GM12872 (cell line): Measurements from ENCODE around the gene RGS13.

ENCODE experiments used
- TF ChIP-seq, protein P1 (sequence below): IDR thresholded peaks from 3 replicates; pipeline ENCODE4 v1.5.1; 2011; ENCODE audit warnings: low read depth, mild to moderate bottlenecking, low read length, moderate library complexity; ENCODE audit not compliant: insufficient read depth

RGS13 gene

GRCh38 chr1:192658255-192658654 is 22.3 kb downstream of the RGS13 start:
- TF ChIP-seq, protein P1, sequence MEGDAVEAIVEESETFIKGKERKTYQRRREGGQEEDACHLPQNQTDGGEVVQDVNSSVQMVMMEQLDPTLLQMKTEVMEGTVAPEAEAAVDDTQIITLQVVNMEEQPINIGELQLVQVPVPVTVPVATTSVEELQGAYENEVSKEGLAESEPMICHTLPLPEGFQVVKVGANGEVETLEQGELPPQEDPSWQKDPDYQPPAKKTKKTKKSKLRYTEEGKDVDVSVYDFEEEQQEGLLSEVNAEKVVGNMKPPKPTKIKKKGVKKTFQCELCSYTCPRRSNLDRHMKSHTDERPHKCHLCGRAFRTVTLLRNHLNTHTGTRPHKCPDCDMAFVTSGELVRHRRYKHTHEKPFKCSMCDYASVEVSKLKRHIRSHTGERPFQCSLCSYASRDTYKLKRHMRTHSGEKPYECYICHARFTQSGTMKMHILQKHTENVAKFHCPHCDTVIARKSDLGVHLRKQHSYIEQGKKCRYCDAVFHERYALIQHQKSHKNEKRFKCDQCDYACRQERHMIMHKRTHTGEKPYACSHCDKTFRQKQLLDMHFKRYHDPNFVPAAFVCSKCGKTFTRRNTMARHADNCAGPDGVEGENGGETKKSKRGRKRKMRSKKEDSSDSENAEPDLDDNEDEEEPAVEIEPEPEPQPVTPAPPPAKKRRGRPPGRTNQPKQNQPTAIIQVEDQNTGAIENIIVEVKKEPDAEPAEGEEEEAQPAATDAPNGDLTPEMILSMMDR = no peak

- TF ChIP-seq, protein P1 = no peak
Observed at GRCh38 chr1:192660613-192661012, 24.7 kb downstream of the RGS13 start.

DNA sequence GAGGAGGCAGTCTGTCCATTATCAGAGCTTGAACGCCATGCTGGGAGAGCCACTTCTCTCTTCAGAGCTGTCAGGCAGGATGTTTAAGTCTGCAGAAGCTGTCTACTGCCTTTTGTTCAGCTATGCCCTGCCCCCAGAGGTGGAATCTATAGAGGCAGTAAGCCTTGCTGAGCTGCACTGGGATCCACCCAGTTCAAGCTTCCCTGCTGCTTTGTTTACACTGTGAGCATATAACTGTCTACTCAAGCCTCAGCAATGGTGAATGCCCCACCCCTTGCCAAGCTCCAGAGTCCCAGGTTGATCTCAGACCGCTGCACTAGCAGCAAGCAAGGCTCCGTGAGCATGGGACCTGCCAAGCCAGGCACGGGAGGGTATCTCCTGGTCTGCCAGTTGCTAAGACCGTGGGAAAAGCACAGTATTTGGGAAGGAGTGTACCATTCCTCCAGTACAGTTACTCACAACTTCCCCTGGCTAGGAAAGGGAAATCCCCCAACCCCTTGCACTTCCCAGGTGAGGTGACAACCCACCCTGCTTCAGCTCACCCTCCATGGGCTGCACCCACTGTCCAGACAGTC is 32.5 kb downstream of the RGS13 start:
- TF ChIP-seq, protein P1 = no peak

DNA sequence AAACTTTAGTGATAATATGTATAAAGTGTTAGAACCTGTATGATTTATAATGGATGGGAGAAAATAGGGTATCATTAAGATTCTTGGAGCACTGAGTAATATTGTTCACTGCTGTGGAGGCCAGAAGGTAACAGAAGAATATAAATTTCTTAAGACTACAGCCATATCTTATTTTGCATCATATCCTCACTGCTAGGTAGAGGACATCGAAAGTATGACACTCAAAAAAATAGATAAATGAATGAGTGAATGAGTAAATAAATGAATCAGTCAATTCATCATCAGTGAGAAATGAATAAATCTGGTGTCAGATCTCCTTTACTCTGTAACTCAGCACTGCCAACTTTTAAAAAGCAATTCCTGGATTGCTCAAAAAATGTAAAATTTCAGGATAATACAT is 33.2 kb downstream of the RGS13 start:
- TF ChIP-seq, protein P1 = no peak

GRCh38 chr1:192675716-192676115 is 39.8 kb downstream of the RGS13 start:
- TF ChIP-seq, protein P1 = no peak

GRCh38 chr1:192678099-192678498 is 42.2 kb downstream of the RGS13 start:
- TF ChIP-seq, protein P1 = no peak

- TF ChIP-seq, protein P1 = no peak
Observed at GRCh38 chr1:192682335-192682734, 46.4 kb downstream of the RGS13 start.

DNA sequence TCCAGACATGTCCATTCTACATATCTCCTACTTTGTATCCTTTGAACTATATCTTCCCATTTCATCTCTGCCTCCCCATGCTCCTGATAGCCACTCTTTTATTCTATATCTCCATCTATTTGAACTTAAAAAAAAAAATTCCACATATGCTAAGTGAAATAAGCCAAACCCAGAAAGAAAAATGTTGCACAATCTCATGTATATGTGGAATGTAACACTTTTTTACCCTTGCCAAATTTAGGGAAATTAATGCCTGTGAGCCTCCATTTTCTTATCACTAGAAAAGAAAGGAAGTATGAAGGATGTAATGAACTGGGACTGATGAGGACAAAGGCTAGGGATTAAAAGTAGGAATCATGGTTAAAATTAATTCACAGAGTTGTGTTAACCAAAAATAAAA is 53.5 kb downstream of the RGS13 start:
- TF ChIP-seq, protein P1 = no peak
